Lower leg skin (tissue), 4 donors: Measurements from ENCODE around the gene ERC2. TPM values are rescaled to one million over a fixed set of nuclear protein-coding genes. Genes with fewer than 3 reads are reported as not detected.

ENCODE experiments used
- DNase-seq, 2 donors: peaks; one replicate each; pipeline ENCODE4 v3.0.0-alpha.2; 2019; ENCODE audit warnings: low spot score in 2 of 2
- H3K4me3 ChIP-seq: fragments of 200-600 bp; sonication (generic); 2 replicates; pipeline ENCODE4 v1.5.1; 2017; ENCODE audit warnings: mild to moderate bottlenecking, low read depth; ENCODE audit not compliant: poor library complexity, severe bottlenecking
- POLR2A ChIP-seq, 2 donors: fragments of 450-650 bp; IDR thresholded peaks; one replicate each; pipeline ENCODE4 v1.6.1; 2016 to 2017; ENCODE audit warnings: antibody characterized with exemption in 2 of 2, mild to moderate bottlenecking in 1 of 2, moderate library complexity in 1 of 2
- WGBS, 2 donors: methylation state at CpG; one replicate each; pipeline ENCODE4 v1.1.5; 2018; 5-methylcytosine and 5-hydroxymethylcytosine counted together
- intact Hi-C: fragments of 100-400 bp; cut with DNase I; formaldehyde crosslinking; loops from one replicate; pipeline ENCODE4 v1.15.0; 2023; ENCODE audit warnings: low total_unique reads
- total RNA-seq, 4 donors: library from RNA; depleted of rRNA; stranded (reverse); fragments of >200 nt; gene quantifications; one replicate each; pipeline ENCODE4 v1.1.0, GENCODE V29; 2016
- TF ChIP-seq, protein P1 (sequence below), 3 donors: fragments of 450-650 bp; IDR thresholded peaks; one replicate each; pipeline ENCODE4 v1.5.1; 2016; ENCODE audit warnings: antibody characterized with exemption in 3 of 3, mild to moderate bottlenecking in 3 of 3, moderate library complexity in 2 of 3

Gene ERC2
- total RNA-seq, 4 donors from 2014 or later = 0.23 to 1.3 (median 0.42) TPM; not detected in 1

DNA sequence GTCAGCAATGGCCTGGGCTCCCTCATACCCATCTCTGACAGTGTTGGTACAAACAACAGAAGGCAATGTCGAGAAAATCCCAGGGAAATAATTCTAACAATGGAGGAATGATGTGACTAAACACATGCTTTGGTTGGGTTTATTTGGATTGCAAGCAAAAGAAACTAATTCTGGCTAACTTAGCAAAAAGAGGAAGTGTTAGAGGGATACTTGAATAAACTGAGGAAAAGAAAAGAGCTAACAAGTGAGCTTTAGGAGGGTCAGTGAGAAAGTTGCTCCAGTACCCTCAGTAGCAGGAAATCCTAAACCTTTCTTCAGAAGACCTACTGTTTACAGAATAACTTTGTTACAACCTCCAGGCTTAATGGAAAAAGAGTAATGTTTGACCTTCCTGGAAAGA lies 716.5 kb downstream of the ERC2 start:
- TF ChIP-seq, protein P1, sequence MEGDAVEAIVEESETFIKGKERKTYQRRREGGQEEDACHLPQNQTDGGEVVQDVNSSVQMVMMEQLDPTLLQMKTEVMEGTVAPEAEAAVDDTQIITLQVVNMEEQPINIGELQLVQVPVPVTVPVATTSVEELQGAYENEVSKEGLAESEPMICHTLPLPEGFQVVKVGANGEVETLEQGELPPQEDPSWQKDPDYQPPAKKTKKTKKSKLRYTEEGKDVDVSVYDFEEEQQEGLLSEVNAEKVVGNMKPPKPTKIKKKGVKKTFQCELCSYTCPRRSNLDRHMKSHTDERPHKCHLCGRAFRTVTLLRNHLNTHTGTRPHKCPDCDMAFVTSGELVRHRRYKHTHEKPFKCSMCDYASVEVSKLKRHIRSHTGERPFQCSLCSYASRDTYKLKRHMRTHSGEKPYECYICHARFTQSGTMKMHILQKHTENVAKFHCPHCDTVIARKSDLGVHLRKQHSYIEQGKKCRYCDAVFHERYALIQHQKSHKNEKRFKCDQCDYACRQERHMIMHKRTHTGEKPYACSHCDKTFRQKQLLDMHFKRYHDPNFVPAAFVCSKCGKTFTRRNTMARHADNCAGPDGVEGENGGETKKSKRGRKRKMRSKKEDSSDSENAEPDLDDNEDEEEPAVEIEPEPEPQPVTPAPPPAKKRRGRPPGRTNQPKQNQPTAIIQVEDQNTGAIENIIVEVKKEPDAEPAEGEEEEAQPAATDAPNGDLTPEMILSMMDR (IDR thresholded peaks at IDR 0.05) = no peak
- no peak for TF ChIP-seq POLR2A (IDR thresholded peaks at IDR 0.05)
- WGBS, 2 donors = 72 to 79% methylated on average over 1 of the region's 1 CpG
- no peak for DNase-seq
- no peak overlapping the region for H3K4me3 ChIP-seq
- intact Hi-C loops = no loop called here

DNA sequence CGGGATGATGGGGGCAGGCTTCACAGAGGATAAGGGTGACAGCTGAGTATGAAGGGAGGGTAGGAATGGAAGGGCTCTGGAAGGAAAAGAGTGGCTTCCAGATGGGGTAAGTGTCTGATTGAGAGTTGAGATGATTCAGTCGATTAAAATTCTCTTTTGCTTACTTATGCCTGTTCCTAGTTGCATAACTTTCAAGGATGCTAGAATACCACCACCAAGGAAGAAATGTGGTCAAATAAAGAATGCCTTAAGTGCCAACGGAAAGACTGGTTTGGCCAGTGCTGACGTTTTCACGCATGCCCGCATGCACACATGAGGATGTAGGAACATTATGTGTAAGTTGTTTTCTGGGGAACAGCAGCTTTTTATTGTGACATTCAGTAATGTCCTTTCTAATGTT lies 717.7 kb downstream of the ERC2 start:
- no peak for DNase-seq
- WGBS, 2 donors = 48 to 58% methylated on average over 6 of the region's 6 CpGs

DNA sequence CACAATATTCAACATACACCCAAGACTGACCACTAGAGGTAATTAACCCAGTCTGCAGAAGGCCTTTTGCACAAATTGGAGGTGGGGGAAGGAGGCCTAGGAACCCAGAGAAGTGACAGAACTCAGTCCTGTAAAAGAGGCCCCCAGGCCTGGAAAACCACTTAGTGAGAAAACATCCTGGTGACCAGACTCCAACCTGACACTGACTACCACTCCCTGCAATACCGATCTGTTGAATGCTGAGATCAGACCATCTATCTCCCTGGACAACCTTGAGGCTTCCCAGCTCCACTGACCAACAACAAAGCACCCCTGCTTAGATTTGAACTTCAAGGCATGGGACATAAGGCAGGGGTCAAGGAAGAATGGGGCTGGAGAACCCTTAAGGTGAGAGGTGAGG lies 719.2 kb downstream of the ERC2 start:
- H3K4me3 ChIP-seq = no peak overlapping the region
- 94 to 100% methylated on average over 1 of the region's 1 CpG for WGBS, 2 donors
- no peak for TF ChIP-seq POLR2A (IDR thresholded peaks at IDR 0.05)
- TF ChIP-seq, protein P1 (IDR thresholded peaks at IDR 0.05) = no peak
- DNase-seq = no peak
- intact Hi-C loops = no loop called here

More for the DNA sequence above, 717.7 kb downstream of the ERC2 start:
- TF ChIP-seq, protein P1 (IDR thresholded peaks at IDR 0.05) = no peak
- no peak for TF ChIP-seq POLR2A (IDR thresholded peaks at IDR 0.05)
- H3K4me3 ChIP-seq = no peak overlapping the region
- intact Hi-C loops = no loop called here

DNA sequence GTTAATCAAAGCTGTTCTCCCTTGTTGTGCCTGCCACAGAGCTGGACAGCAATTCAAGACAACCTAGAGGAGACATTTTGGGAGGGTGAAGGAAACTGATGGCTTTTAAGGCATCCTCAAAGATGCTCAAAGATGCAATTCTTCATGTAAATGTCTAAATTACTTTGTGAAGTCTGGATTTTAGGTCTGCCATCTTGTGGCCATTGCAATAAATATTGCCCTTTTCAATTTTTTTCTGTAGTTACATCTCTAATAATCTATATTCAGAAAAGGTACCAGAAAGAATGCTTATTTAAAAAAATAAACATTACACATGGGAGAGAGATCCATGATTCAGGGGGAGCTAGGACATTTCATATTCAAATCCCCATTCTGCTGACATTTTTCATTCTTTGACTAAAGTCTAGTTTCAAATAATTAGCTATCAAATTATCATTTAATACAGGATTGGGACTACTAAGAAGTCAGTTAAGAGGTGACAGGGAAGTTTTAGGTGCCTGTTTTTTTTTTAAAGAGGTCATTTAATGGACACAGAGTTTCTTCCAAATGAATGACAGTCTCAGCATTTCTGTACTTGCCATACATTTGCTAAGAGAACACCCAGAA lies 721.4 kb downstream of the ERC2 start:
- TF ChIP-seq, protein P1 (IDR thresholded peaks at IDR 0.05) = no peak
- no peak for TF ChIP-seq POLR2A (IDR thresholded peaks at IDR 0.05)
- H3K4me3 ChIP-seq = no peak overlapping the region
- intact Hi-C loops = no loop called here
- no peak for DNase-seq

DNA sequence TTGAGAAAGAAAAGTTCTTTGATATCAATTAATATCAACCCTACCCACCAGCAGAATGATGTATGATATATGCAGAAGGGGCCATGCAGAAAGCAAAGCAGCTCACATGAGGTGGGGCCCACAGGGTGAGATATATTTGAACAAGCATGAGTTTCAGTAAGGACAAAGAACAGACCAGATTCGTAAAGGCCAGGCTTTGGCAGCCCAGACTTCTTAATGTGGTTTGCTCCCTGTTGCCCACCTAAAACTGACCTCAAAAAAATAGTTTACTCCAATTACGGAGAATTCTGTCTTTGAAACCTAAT lies 725.5 kb downstream of the ERC2 start:
- 94 to 100% methylated on average over 2 of the region's 2 CpGs for WGBS, 2 donors
- H3K4me3 ChIP-seq = no peak overlapping the region
- DNase-seq = no peak
- TF ChIP-seq, protein P1 (IDR thresholded peaks at IDR 0.05) = no peak
- no peak for TF ChIP-seq POLR2A (IDR thresholded peaks at IDR 0.05)
- intact Hi-C loops = no loop called here
